ENCODE data around the gene EPHB2. TPM values are rescaled to one million over a fixed set of nuclear protein-coding genes. Genes with fewer than 3 reads are reported as not detected.

The EPHB2 gene
- total and polyA plus RNA-seq, 2 of the 8 experiments (the other 6 are each of a cell fraction or from before 2014, with no cell fraction given), result 15.8 to 17.2 TPM

- CTCF ChIA-PET (ENCODE audit: partially characterized antibody), result interaction anchor here (0.7 to 6.0 kb wide), 8 partner anchors 14 to 141 kb away, joined by 3 to 46 read pairs (median 5); no protein-coding TSS in a partner anchor
- Histone ChIP-seq H3K4ac (replicated peaks; ENCODE audit: insufficient read length, low read depth, low read length) (no peak overlapping the region), H2BK15ac (ENCODE audit: low read length) (no peak overlapping the region), H4K8ac (ENCODE audit: extremely low read depth, insufficient read depth, low read length) (no peak overlapping the region), H2BK12ac (ENCODE audit: low read depth, low read length) (no peak overlapping the region), H3K23ac (ENCODE audit: insufficient read length) (no peak overlapping the region), H3K27me3 (replicated peaks in 1 of 4; ENCODE audit: control insufficient read depth in 3 of 4, extremely low read depth in 1 of 4, insufficient read depth in 3 of 4, low read length in 3 of 4) (no peaks in the 10 kb centered on the region), H3K27ac (ENCODE audit: low read depth, low read length) (no peak overlapping the region), H3K14ac (ENCODE audit: insufficient read length) (no peak overlapping the region), H2BK5ac (ENCODE audit: low read depth, low read length) (no peak overlapping the region), H3K4me2 (ENCODE audit: insufficient read depth in 1 of 2, low read depth in 2 of 2, low read length in 2 of 2) (no peak overlapping the region), H2AFZ (ENCODE audit: low read length) (no peak overlapping the region), H3K9me3 (ENCODE audit: insufficient read depth in 2 of 2, low read depth in 1 of 2, low read length in 1 of 2) (no peaks in the 10 kb centered on the region), H4K5ac (ENCODE audit: insufficient read length, low read depth, low read length) (no peak overlapping the region), H3K9ac (replicated peaks in 1 of 4; ENCODE audit: extremely low read depth in 1 of 4, low read depth in 3 of 4, low read length in 3 of 4) (no peak overlapping the region), H3K4me1 (replicated peaks in 1 of 4; ENCODE audit: control insufficient read depth in 3 of 4, insufficient read depth in 4 of 4, low read length in 3 of 4) (peaks cover 0 to 2% (median 1%) of the 10 kb centered on the region in 4 experiments; a peak in 1 of 7 replicates), H4K91ac (replicated peaks; ENCODE audit: insufficient read length, low read length) (no peak overlapping the region), H2BK20ac (ENCODE audit: low read length) (no peak overlapping the region), H3K18ac (ENCODE audit: extremely low read depth, low read length) (no peak overlapping the region), H3K79me2 (ENCODE audit: control insufficient read depth in 1 of 2, insufficient read depth in 2 of 2, low read length in 2 of 2) (no peaks in the 10 kb centered on the region), H4K20me1 (replicated peaks in 1 of 2; ENCODE audit: control insufficient read depth in 1 of 2, insufficient read depth in 2 of 2, low read length in 2 of 2) (no peaks in the 10 kb centered on the region), H2BK120ac (replicated peaks; ENCODE audit: low read depth, low read length) (no peak overlapping the region), H3K79me1 (ENCODE audit: low read depth, low read length) (no peaks in the 10 kb centered on the region), H2AK5ac (ENCODE audit: low read depth, low read length) (no peak overlapping the region), H3K36me3 (ENCODE audit: control insufficient read depth in 2 of 4, insufficient read depth in 4 of 4, low read length in 3 of 4) (no peaks in the 10 kb centered on the region; a peak in 1 of 8 replicates), H3K56ac (replicated peaks; ENCODE audit: insufficient read length, low read depth, low read length) (no peak overlapping the region), H3K4me3 (ENCODE audit: extremely low read depth in 1 of 4, insufficient read depth in 2 of 4, low read depth in 3 of 4, low read length in 4 of 4) (no peak overlapping the region), H3K23me2 (ENCODE audit: low read depth, low read length) (no peaks in the 10 kb centered on the region)
- POLR2A ChIA-PET (ENCODE audit: partially characterized antibody), result interaction anchor here (1.2 to 1.3 kb wide), 2 partner anchors 11 to 16 kb away, joined by 3 read pairs; no protein-coding TSS in a partner anchor
- DNase-seq (ENCODE audit: low read depth in 1 of 2, low spot score in 2 of 2), result no peak
- WGBS, 2 experiments (ENCODE audit: extremely low coverage in 1 of 2, insufficient coverage in 1 of 2, insufficient read length in 1 of 2, insufficient replicate concordance in 2 of 2, low coverage in 1 of 2, low lambda C conversion rate in 2 of 2, missing lambda C conversion rate in 1 of 2), result 95% methylated on average over 4 of the region's 4 CpGs; no CpG with 5 or more reads in 1 of the 2 experiments
- no peak for FAIRE-seq
- no peak for TF ChIP-seq TBP (IDR thresholded peaks at IDR 0.05; ENCODE audit: low read depth, low read length)
These were observed 37.1 kb downstream of the EPHB2 start for GRCh38 chr1:22747735-22748073.
